Activated CD4-positive, alpha-beta T cell treated with anti-CD3 and anti-CD28 coated beads for 4 hours (primary cell): ENCODE data around the gene EFNA2.

ENCODE experiments used
- DNase-seq, 2 donors: peaks; one replicate each; pipeline ENCODE4 v3.0.0-alpha.2; 2020

Gene EFNA2

DNA sequence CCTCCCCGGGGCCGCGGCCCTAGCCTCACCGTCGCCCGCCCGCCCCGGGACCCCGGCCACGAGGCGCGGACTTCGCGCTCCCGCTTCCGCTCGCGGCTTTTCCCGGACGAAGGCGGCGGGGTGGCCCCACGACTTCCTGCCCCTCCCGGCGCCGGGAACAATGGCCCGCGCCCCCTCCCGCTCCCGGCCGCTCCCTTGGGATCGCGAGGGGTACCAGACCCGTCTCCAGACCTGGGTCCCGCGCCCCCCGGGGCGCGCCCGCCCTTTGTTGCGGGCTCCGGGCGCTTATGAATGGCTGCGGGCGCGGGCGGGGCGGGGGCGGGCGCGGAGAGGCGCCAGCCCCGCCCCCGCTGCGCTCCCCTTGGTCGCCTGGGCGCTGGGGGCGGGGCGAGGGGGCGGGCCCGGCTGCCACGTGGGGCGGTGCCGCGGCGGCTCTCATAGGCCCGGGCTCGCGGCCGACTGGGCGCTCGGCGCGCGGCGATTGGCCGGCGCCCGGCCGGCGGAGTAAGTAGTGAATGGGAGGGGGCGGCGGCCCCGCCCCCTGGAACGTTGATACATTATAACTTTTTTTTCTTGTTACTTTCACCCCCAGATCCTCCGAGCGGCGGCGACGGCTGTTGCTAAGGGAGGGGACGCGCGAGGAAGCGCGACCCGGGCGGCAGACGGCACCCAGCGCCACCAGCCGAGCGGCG, 36.2 kb upstream of the EFNA2 start:
- peak; percentile 92 to 94 for DNase-seq

DNA sequence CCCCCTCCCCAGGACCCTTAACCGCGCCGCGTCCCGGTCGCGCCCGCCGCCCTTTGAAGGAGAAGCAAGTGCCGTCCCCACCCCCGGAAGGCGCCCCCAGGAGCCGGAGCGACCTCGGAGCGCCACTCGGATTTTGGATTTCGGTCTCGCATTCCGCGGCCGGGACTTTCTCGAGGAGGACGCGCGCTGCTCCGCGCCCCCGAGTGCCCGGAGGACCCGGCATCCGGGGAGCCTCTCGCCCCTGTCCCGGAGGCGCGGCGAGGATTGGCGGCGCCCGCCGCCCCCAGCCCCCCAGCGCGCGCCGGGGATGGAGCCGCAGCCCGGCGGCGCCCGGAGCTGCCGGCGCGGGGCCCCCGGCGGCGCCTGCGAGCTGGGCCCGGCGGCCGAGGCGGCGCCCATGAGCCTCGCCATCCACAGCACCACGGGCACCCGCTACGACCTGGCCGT, 35.7 kb upstream of the EFNA2 start:
- no peak for DNase-seq

DNA sequence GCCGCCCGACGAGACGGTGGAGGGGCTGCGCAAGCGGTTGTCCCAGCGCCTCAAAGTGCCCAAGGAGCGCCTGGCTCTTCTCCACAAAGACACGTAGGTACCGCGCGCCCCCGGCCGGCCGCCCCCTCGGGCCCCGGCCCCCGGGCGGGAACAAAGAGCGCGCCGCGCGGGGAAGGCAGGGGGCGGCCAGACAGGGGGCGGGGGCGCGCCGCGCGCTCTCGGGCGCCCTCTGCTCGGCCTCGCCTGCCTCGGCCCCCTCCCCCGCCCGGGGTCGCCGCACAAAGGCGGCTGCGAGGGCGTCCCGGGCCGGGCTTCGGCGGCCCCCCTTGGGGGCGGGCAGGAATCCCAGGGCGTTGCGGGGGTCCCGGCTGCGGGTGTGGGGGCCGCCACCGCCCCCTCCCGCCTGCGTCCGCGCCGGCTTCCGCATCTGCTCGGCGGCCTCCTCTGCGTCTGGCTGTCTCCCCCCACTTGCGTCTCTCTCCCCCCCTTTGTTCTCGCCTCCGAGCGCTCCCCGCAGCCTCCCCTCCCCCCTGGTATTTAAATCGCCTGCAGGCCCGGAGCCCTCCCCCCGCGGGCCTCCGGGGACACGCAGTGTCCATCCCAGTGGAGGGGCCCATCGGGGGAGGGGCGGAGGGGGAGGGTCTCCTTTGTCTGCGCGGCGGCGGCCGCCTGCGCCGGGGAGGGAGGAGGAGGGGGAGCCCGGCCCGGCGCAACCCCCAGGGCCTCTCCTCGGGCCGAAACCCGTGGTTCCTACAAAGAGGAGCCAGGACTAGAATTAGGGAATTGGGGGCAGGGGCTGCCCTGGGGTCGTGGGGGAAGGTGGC, 35.0 kb upstream of the EFNA2 start:
- DNase-seq: peak; percentile 51 to 64

DNA sequence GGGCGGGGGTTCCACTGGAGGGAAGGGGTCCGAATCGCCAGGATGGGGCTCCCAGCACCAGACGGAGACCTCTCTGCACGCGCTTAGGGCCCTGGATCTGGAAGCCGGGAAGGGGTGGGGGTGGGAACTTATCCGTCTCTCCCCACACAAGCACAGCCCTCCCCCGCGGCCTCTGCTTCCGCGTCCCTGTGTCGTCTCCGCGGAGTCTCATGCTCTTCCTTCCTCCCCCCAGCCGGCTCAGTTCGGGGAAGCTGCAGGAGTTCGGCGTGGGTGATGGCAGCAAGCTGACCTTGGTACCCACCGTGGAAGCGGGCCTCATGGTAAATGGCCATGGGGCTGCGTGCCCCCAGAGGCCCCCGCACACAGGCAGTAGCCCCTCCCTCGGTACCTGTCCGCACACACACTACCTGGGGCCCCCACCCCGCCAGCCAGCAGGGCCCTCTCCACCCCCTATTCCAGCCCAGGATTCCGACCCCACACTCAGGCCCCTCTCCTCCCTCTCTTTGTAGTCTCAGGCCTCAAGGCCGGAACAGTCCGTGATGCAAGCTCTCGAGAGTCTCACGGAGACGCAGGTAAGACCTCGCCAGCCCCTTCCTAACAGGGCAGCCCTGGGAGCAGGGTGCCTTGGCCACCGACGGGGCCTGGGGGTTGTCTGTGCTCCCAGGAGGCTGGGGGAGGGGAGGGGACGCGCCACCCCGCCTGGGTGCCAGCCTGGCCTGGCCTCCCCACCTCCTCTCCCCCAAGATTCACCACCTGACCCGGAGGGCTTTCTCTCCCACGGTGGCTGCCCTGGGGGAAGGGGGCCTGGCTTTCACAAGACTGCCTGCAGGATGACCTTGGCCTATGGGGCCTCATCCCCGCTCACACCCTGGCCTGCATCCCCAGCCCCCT, 34.1 kb upstream of the EFNA2 start:
- DNase-seq: peak; percentile 67 to 75

DNA sequence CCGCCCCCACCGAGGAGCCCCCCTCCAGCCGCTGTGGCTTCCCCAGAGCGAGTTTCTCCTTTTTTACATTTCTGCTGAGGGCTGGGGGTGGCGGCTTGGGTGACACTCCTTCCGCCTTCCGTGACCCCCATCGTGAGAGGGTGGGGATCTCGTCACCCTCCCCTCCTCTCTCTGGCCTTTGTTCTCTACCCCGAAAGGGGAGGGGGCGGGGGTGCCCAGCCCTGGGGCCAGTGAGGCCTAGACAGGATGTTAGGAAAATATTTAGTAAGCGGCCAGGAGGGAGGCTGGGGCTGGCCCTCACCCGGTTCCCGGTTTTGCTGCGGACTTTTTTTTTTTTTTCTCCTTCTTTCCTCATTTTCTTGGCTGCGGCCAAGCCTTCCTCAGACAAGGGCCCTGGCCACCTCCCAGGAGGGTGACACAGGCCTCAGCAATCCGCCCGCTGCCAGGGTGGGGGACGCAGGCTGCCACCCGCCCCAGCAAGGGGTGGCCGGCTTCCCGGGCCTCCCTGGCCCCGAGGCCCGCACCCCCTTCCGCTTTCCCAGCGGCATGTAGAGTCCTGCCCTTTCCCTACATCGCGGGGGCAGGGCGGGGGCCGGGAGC, 33.4 kb upstream of the EFNA2 start:
- DNase-seq: peak; percentile 51 to 63

DNA sequence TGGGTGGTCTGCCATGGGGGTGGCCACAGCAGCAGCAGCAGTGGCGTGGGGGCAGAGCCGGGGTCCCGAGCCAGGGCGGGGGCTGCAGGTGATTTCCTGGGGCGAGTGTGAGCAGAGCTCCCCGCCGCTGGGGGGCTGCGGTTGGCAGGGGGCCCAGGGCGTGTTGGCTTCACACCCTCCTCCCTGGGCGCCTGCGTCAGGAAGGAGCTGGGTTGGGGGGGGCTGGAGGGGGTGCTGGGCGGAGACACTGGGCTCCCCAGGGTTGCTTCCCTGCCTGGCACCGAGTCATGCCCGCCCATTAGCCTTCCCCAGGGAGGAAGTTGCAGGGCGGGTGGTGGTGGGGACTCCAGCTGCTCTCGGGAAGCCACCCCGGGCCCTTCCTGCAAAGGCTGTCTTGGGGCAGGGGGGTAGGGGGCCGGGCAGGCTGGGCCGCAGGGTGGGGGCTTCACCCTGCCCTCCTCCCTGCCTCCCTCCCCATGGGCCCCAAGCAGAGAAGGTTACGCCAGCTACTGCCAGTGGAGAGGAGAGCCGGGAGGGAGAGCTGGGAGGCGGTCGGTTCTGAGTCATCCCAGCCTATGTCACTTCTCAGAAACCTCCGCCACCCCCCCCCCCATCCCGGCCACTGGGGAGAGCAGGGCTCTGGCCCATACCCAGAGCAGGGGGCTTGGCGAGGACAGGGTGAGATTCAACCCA, 32.7 kb upstream of the EFNA2 start:
- DNase-seq: peak; percentile 61 to 74

DNA sequence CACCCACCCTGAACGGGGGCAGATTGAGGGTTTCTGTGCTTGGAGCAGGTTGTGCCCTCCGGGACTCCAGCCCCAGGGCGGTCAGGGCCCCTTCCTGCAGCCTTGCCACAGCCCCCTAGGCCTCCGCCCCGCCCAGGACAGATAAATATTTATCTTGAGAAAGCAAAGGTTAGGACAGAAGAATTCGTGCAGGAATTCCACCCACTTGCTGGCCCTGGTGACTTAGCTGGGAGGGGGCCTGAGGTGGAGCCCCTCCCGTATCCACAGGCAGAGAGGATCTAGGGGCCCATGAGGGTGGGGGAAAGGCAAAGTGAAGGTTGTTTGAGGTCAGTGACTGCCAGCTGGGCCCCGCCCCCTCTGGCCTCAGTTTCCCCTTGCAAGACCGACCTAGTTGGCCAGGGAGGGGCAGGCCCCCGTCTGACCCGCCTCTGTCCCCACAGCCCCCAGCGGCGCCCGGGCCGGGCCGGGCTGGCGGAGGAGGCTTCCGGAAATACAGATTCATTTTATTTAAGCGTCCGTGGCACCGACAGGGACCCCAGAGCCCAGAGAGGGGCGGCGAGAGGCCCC, 32.1 kb upstream of the EFNA2 start:
- no peak for DNase-seq

DNA sequence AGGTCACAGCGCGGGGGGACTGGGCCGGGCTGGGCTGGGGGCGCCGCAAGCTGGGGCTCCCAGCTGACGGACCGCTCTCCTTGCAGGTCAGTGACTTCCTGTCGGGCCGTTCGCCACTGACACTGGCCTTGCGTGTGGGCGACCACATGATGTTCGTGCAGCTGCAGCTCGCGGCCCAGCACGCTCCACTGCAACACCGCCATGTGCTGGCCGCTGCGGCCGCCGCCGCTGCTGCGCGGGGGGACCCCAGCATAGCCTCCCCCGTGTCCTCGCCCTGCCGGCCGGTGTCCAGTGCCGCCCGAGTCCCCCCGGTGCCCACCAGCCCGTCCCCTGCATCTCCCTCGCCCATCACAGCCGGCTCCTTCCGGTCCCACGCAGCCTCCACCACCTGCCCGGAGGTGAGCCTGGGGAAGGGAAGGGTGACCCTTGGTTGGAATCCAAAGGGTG, 31.6 kb upstream of the EFNA2 start:
- no peak for DNase-seq

DNA sequence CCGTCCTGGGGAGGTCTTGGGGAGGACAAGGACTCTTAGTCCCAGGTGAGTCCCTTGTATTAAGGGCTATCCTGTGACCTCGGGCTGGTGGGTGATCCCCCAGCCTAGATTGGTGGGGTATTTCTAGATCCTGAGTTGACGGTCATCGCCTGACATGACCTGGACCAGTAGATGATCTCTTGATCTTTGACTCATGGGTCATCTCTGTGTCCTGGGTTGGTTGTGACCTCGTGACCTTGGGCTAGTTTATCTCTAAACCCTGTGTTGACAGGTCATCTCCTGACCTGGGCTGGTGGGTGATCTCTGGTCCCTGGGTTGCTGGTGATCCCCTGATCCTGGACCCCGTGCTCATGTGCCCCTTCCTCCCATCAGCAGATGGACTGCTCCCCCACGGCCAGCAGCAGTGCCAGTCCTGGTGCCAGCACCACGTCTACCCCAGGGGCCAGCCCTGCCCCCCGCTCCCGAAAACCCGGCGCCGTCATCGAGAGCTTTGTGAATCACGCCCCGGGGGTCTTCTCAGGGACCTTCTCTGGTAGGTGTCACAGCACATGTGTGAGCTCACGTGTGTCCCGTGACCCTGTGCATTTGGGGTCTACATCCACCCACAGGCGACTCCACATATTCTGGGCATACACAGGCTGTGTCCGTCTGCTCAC, 31.0 kb upstream of the EFNA2 start:
- DNase-seq: no peak

DNA sequence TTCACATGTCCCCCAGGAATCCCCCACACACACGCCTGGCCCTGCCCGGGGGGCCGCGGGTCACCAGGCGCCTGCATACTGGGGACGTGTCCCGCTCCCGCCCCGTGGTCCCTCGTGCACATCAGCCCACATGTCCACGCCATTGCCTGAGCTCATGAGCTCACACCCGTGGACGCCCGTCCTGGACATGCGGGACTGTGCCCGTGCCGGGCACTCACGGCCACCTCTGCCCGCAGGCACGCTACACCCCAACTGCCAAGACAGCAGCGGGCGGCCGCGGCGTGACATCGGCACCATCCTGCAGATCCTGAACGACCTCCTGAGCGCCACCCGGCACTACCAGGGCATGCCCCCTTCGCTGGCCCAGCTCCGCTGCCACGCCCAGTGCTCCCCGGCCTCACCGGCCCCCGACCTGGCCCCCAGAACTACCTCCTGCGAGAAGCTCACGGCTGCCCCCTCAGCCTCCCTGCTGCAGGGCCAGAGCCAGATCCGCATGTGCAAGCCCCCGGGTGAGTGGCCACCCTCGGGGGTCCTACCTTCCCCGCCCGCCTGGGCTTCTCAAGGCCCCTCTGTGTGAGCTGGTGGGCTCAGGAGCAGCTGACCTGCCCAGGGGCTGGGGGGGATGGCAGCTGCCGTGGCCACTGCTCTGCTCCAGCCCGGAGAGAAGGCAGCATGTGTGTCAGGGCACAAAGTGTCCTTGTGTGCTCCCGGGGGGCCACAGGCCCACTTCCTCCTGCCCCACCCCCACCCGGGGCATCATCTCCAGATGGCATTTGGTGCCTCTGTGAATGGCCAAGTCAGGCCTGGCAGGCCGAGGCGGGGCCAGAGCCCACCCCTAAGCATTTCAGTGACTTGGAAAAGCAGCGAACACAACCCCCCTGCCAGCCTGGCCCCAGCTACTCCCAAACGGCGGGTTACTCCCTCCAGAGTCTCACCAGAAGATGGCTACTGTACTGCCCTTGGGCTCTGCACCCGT, 30.2 kb upstream of the EFNA2 start:
- no peak for DNase-seq

DNA sequence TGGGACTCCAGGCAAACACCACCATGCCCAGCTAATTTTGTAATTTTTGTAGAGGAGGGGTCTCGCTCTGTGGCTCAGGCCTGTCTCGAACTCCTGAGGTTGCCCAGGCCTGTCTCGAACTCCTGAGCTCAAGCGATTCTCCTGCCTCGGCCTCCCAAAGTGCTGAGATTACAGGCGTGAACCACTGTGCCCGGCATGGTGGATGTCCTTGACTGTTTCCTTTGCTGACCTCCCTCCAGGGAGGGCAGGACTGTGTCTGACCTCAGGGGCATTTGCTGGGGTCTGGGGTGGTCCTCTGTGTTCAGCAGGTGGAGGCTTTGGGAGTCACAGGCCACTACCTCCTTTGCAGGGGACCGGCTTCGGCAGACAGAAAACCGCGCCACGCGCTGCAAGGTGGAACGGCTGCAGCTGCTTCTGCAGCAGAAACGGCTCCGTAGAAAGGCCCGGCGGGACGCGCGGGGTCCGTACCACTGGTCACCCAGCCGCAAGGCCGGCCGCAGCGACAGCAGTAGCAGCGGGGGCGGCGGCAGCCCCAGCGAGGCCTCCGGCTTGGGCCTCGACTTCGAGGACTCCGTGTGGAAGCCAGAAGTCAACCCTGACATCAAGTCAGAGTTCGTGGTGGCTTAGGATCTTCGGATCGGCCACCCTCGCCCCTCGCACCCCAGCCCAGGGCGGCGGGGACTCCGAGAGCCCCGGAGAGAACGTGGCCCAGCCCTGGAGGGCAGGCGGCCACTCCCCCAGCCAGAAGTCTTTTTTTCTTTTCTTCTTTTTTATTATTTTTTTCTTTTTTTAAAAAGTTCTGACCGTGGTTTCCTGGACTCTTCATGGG, 28.8 kb upstream of the EFNA2 start:
- no peak for DNase-seq

DNA sequence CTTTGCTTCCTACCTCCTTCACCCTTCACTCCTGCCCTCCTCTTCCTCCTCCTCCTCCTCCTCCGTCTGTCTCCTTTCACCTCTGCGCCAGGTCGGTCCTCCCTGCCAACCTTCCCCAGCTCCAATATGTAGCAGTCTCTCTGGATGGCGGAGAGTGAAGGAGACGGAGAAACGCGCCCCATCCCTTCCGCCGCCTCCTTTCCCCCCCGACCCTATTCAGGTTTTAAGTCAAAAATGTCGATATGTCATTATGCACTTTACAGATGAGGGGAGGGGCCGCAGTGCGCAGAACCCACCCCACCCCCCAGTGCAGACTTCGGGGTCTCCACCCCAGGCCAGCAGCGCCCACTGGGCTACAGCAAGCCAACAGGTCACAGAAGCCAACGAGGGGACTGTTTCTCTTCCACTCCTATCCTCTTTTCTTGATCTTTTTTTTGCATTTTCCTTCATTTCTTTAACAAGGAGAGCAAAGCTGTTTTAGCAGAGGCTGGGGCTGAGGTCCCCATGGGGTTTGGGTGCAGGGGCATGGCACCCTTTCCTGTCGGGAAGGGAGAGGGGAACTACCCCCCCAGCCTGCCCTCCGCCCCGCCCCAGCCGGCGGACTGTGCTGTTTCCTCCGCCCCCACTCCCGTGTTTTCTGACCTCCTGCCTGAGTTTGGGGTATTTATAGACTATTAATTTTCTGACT, 28.1 kb upstream of the EFNA2 start:
- DNase-seq: no peak

DNA sequence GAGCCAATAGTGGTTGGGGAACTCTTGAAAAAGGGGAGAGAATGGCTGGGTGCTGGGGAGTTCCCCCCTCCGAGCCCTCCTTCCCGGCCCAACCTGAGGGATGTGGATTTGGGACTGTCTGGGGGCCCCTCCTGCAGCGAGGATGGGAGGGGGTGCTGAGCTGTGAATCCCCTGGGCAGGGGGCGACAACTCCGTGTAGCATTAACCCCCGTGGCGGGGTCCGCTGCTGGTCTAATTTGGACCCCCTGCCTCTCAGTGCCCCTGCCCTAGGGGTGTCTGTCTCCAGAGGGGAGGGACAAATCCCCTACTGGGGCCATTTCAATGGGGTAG, 27.5 kb upstream of the EFNA2 start:
- DNase-seq: no peak

DNA sequence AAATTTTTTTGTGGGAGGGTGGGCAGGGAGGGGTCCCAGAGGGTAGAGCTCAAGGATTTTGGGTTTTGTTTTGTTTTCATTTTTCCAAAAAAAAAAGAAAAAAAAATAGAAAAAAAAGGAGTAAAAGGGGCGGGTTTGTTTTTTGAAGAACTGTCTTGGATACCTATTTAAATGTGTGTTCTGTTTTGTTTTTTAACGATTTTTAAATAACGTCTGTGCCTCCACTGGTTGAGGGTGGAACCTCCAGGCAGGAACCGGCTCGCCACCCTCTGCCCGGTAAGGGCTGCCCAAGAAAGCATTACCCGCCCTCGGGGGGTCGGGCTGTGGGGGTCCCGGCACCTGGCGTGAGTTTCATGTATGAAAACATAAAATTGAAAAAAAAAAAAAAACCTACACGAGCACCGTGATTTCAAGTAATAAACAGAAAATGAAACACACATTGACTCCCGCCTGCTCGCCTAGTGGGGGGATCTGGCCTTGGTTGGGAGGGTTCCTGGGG, 26.9 kb upstream of the EFNA2 start:
- no peak for DNase-seq

DNA sequence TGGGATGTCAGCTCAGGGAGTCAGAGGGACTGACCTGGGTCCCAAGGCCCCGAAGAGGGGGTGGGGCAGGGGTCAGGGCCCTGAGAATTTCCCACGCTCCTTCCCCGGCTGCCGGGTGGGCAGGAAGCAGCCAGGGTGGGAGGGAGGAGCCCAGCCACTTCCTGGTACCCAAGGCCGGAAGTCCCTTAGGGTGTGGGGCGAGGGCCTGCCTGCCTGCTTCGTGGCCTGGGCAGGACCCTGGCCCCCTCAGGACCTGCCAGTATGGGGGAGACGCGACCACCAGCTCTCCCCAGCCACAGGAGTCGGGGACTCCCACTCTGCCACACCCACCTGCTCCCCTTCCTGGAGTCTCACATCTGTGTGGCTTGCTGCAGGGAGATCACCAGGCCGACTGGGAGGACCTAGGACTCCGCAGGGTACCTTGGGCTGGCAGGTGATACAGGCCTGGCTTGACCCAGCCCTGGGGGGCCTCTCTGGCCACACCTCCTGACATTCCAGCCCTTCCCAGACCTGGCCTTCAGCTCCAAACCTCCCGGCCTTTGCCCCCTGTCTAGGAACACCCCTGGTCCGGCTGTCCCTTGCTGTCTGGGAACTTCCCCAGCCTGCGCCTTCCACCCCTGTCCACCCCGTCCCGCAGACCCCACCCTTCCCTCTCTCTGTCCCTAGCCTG, 26.3 kb upstream of the EFNA2 start:
- DNase-seq: peak; percentile 52 to 68

DNA sequence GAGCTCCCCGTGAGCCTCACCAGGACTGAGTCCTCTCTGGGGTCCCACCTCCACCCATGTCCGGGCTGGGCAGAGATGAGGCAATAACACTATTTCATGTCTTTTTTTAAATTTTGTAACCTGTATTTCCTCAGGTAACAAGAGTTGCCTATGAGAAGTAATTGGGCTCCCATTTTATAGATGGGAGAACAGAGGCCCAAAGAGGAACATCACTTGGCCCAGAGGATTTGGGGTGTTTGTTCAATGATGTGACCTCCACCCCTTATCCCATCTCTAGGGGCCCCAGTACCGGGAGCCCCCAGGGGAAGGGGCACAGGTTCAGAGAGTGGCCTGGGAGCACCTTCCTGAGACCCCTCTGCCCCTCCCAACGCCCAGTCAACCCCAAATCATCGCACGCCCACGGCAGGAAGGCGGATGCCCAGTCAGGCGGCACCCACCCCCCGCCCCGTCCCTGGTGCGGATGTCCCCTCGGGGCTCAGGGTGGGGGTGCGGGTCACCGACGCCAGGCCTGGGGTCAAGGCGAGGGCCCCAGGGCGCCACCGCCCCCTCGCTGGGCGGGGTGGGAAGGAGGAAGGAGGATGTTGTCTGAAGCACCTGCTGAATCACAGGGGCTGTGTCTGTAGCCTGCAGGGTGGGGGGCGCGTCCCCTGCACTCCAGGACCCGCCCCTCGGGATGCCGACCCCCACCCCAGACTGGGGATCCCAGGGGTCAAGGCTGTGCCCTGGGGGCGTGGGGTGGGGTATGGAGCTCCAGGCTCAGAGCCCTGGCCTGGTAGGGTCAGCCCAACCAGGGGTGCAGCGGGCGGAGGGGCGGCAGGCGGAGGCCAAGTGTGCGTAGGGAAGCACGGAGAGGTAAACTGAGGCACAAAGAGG, 25.6 kb upstream of the EFNA2 start:
- peak; percentile 50 to 60 for DNase-seq
